ENCODE data around the gene PIAS1. TPM values are rescaled to one million over a fixed set of nuclear protein-coding genes. Genes with fewer than 3 reads are reported as not detected.
"Not testable (repeated sequence)": the region's sequence is repeated elsewhere in the genome, so short reads cannot be mapped to it uniquely, and the experiment has no call there.

The PIAS1 gene
- 19.6 TPM for polyA plus RNA-seq (2013, experiment 1 of 2; ENCODE audit: insufficient read length)
- 20.3 TPM for polyA plus RNA-seq (2013, experiment 2 of 2; ENCODE audit: insufficient read length)

GRCh38 chr15:68053701-68054627 lies at the start of gene PIAS1:
Gene PIAS1, plus strand, starts transcription at chr15:68054315. Its CDS starts 12 bp downstream, at chr15:68054327.
- peak; percentile 93 for DNase-seq

- DNase-seq = not testable (repeated sequence)
These were observed 46.5 kb upstream of the PIAS1 start for GRCh38 chr15:68007642-68008041.

- no peak for DNase-seq
These were observed 43.6 kb upstream of the PIAS1 start for GRCh38 chr15:68010361-68011153.

GRCh38 chr15:68012911-68013310 lies 41.2 kb upstream of the PIAS1 start:
- DNase-seq = no peak

GRCh38 chr15:68014219-68014618 lies 39.9 kb upstream of the PIAS1 start:
- DNase-seq = no peak

GRCh38 chr15:68015244-68015643 lies 38.9 kb upstream of the PIAS1 start:
- DNase-seq = no peak

- no peak for DNase-seq
These were observed 36.9 kb upstream of the PIAS1 start for GRCh38 chr15:68017201-68017600.

- no peak for DNase-seq
These were observed 35.2 kb upstream of the PIAS1 start for GRCh38 chr15:68018797-68019444.

GRCh38 chr15:68019814-68020525 lies 34.1 kb upstream of the PIAS1 start:
- no peak for DNase-seq

- no peak for DNase-seq
These were observed 33.4 kb upstream of the PIAS1 start for GRCh38 chr15:68020685-68021084.

GRCh38 chr15:68022061-68022460 lies 32.1 kb upstream of the PIAS1 start:
- DNase-seq = no peak

- no peak for DNase-seq
These were observed 30.6 kb upstream of the PIAS1 start for GRCh38 chr15:68023307-68024101.

GRCh38 chr15:68025835-68026424 lies 28.2 kb upstream of the PIAS1 start:
- peak; percentile 8 for DNase-seq

GRCh38 chr15:68027388-68027787 lies 26.7 kb upstream of the PIAS1 start:
- DNase-seq = no peak

GRCh38 chr15:68028137-68028887 lies 25.8 kb upstream of the PIAS1 start:
- no peak for DNase-seq

- no peak for DNase-seq
These were observed 25.3 kb upstream of the PIAS1 start for GRCh38 chr15:68028888-68029207.

- no peak for DNase-seq
These were observed 24.2 kb upstream of the PIAS1 start for GRCh38 chr15:68029959-68030358.

GRCh38 chr15:68031404-68031803 lies 22.7 kb upstream of the PIAS1 start:
- no peak for DNase-seq

- no peak for DNase-seq
These were observed 21.4 kb upstream of the PIAS1 start for GRCh38 chr15:68032672-68033071.

- DNase-seq = no peak
These were observed 20.0 kb upstream of the PIAS1 start for GRCh38 chr15:68034081-68034480.
